Gastrocnemius medialis (tissue), 4 donors: ENCODE measurements around the gene SLC3A2. TPM values are rescaled to one million over a fixed set of nuclear protein-coding genes. Genes with fewer than 3 reads are reported as not detected.

Experiments used
- ATAC-seq, 2 donors: fragments of 150-250 bp; one replicate each; pipeline ENCODE4 v1.9.1; 2016
- DNase-seq, 2 donors: peaks; one replicate each; pipeline ENCODE4 v3.0.0-alpha.2; 2019
- H3K27ac ChIP-seq, 4 donors: fragments of 200-600 bp; sonication (generic); 1 replicate in 1 of 4; 2 replicates in 3 of 4; pipeline ENCODE4 v1.5.1; 2016 to 2018; ENCODE audit warnings: mild to moderate bottlenecking in 2 of 4, moderate library complexity in 1 of 4
- H3K27me3 ChIP-seq, 3 donors: fragments of 200-600 bp; sonication (generic) in 2 of 3; 1 replicate in 1 of 3; 2 replicates in 2 of 3; pipeline versions ENCODE4 v1.5.1 to v1.6.0; 2016 to 2019; ENCODE audit warnings: mild to moderate bottlenecking in 1 of 3, moderate library complexity in 1 of 3
- H3K36me3 ChIP-seq, 2 donors: fragments of 200-600 bp; sonication (generic) in 1 of 2; one replicate each; pipeline ENCODE4 v1.5.1; 2017 to 2018
- H3K4me1 ChIP-seq, 2 donors: fragments of 200-600 bp; sonication (generic) in 1 of 2; one replicate each; pipeline ENCODE4 v1.5.1; 2016 to 2017; ENCODE audit warnings: mild to moderate bottlenecking in 2 of 2
- H3K4me3 ChIP-seq, 4 donors: fragments of 200-600 bp; sonication (generic) in 3 of 4; 1 replicate in 1 of 4; 2 replicates in 3 of 4; pipeline ENCODE4 v1.5.1; 2016 to 2019; ENCODE audit warnings: mild to moderate bottlenecking in 2 of 4
- H3K9me3 ChIP-seq, 3 donors: fragments of 200-600 bp; sonication (generic) in 2 of 3; 1 replicate in 1 of 3; 2 replicates in 2 of 3; pipeline ENCODE4 v1.5.1; 2016 to 2019
- CTCF ChIP-seq, 5 experiments: fragments of 450-650 bp in 3 of 5; fragments of 200-600 bp in 2 of 5; sonication (generic) in 2 of 5; IDR thresholded peaks in 4 of 5; conservative IDR thresholded peaks in 1 of 5; 1 replicate in 4 of 5; 2 replicates in 1 of 5; pipeline ENCODE4 v1.5.1; 2016 to 2019; ENCODE audit warnings: antibody characterized with exemption in 5 of 5, mild to moderate bottlenecking in 3 of 5, moderate library complexity in 3 of 5
- POLR2A ChIP-seq, 2 donors: fragments of 450-650 bp; IDR thresholded peaks; one replicate each; pipeline ENCODE4 v1.6.1; 2017; ENCODE audit warnings: antibody characterized with exemption in 2 of 2, mild to moderate bottlenecking in 2 of 2, moderate library complexity in 2 of 2
- in situ Hi-C, 4 donors: fragments of 200-750 bp; cut with MboI; loops; one replicate each; pipeline versions ENCODE4 v1.15.0 to v1.8.0; 2017; ENCODE audit warnings: low sequenced_read_pairs in 4 of 4
- intact Hi-C: fragments of 100-400 bp; cut with DNase I; formaldehyde crosslinking; loops from one replicate; pipeline ENCODE4 v1.15.1; 2023; ENCODE audit warnings: low total_unique reads
- total RNA-seq, 4 donors: library from RNA; depleted of rRNA; stranded (reverse); fragments of >200 nt; gene quantifications; one replicate each; pipeline versions ENCODE4 v1.1.0 to v1.2.3, GENCODE V29; 2016

Gene SLC3A2
- total RNA-seq, 4 donors from 2014 or later: 158 to 278 (median 189) TPM

GRCh38 chr11:62921573-62922188 lies 41.0 kb downstream of the SLC3A2 start:
- intact Hi-C loops (no loop called here), in situ Hi-C loops (no loop called here)
- H3K4me3 ChIP-seq: no peak overlapping the region
- DNase-seq (no peak), ATAC-seq (no peak)
- no peaks in the 10 kb centered on the region for H3K9me3 ChIP-seq
- peaks cover 11 to 17% of the 10 kb centered on the region in 2 donors for H3K4me1 ChIP-seq
- no peaks in the 10 kb centered on the region for H3K36me3 ChIP-seq
- TF ChIP-seq CTCF (IDR thresholded peaks at IDR 0.05 in 4 of 5, conservative IDR thresholded peaks at IDR 0.05 in 1 of 5): no peak
- no peak for TF ChIP-seq POLR2A (IDR thresholded peaks at IDR 0.05)
- H3K27me3 ChIP-seq: peaks cover 34 to 53% (median 52%) of the 10 kb centered on the region in 3 donors
- H3K27ac ChIP-seq: no peak overlapping the region

GRCh38 chr11:62922189-62922589 lies 41.5 kb downstream of the SLC3A2 start:
- Histone ChIP-seq H3K27ac (no peak overlapping the region), H3K4me1 (peaks cover 11 to 19% of the 10 kb centered on the region in 2 donors), H3K36me3 (no peaks in the 10 kb centered on the region), H3K9me3 (no peaks in the 10 kb centered on the region), H3K27me3 (peaks cover 40 to 58% (median 58%) of the 10 kb centered on the region in 3 donors), H3K4me3 (no peak overlapping the region)
- TF ChIP-seq CTCF (IDR thresholded peaks at IDR 0.05 in 4 of 5, conservative IDR thresholded peaks at IDR 0.05 in 1 of 5) (no peak), POLR2A (IDR thresholded peaks at IDR 0.05) (no peak)
- DNase-seq: no peak
- in situ Hi-C loops: no loop called here
- ATAC-seq: no peak
- intact Hi-C loops: no loop called here

- Histone ChIP-seq H3K27ac (no peak overlapping the region), H3K4me3 (no peak overlapping the region), H3K4me1 (peaks cover 11 to 19% of the 10 kb centered on the region in 2 donors), H3K9me3 (no peaks in the 10 kb centered on the region), H3K27me3 (peaks cover 43 to 64% (median 63%) of the 10 kb centered on the region in 3 donors), H3K36me3 (no peaks in the 10 kb centered on the region)
- in situ Hi-C loops: no loop called here
- TF ChIP-seq CTCF (IDR thresholded peaks at IDR 0.05 in 4 of 5, conservative IDR thresholded peaks at IDR 0.05 in 1 of 5) (peak in 2 of 5 experiments; percentile 15 to 21), POLR2A (IDR thresholded peaks at IDR 0.05) (no peak)
- ATAC-seq (no peak), DNase-seq (no peak)
- intact Hi-C loops: no loop called here
These were observed 42.1 kb downstream of the SLC3A2 start for GRCh38 chr11:62922653-62923431.

GRCh38 chr11:62923601-62924411 lies 43.1 kb downstream of the SLC3A2 start:
- H3K4me3 ChIP-seq: peak overlapping the region; percentile 14 to 46 (median 37)
- H3K36me3 ChIP-seq: no peaks in the 10 kb centered on the region
- DNase-seq (no peak), ATAC-seq (no peak)
- peaks cover 46 to 69% (median 66%) of the 10 kb centered on the region in 3 donors for H3K27me3 ChIP-seq
- in situ Hi-C loops: no loop called here
- H3K27ac ChIP-seq: no peak overlapping the region
- H3K9me3 ChIP-seq: no peaks in the 10 kb centered on the region
- peaks cover 11 to 19% of the 10 kb centered on the region in 2 donors for H3K4me1 ChIP-seq
- TF ChIP-seq CTCF (IDR thresholded peaks at IDR 0.05 in 4 of 5, conservative IDR thresholded peaks at IDR 0.05 in 1 of 5) (no peak), POLR2A (IDR thresholded peaks at IDR 0.05) (no peak)
- intact Hi-C loops: no loop called here
